Esophagus squamous epithelium (tissue), 5 donors: ENCODE data around the gene TFAP2A. TPM values are rescaled to one million over a fixed set of nuclear protein-coding genes. Genes with fewer than 3 reads are reported as not detected.

Source experiments
- DNase-seq: peaks from one replicate; lab custom pipeline; 2025; lab: John Stamatoyannopoulos, UW
- H3K27ac ChIP-seq, 4 donors: fragments of 200-600 bp; sonication (generic); one replicate each; pipeline ENCODE4 v1.5.1; 2016 to 2019; ENCODE audit warnings: mild to moderate bottlenecking in 1 of 4
- H3K27me3 ChIP-seq, 4 donors: fragments of 200-600 bp; sonication (generic); 1 replicate in 3 of 4; 2 replicates in 1 of 4; pipeline versions ENCODE4 v1.5.1 to v1.6.0; 2017 to 2021; ENCODE audit warnings: antibody characterized with exemption in 1 of 4
- H3K36me3 ChIP-seq, 3 donors: fragments of 200-600 bp; sonication (generic); one replicate each; pipeline ENCODE4 v1.5.1; 2016 to 2019
- H3K4me1 ChIP-seq, 3 donors: fragments of 200-600 bp; sonication (generic); one replicate each; pipeline ENCODE4 v1.5.1; 2017 to 2019
- H3K4me3 ChIP-seq, 4 donors: fragments of 200-600 bp; sonication (generic); 1 replicate in 3 of 4; 2 replicates in 1 of 4; pipeline ENCODE4 v1.5.1; 2016 to 2019; ENCODE audit warnings: mild to moderate bottlenecking in 2 of 4, moderate library complexity in 1 of 4
- H3K9me3 ChIP-seq, 3 donors: fragments of 200-600 bp; sonication (generic); one replicate each; pipeline ENCODE4 v1.5.1; 2016 to 2019
- CTCF ChIP-seq, 6 experiments: fragments of 450-650 bp in 4 of 6; fragments of 200-600 bp in 2 of 6; sonication (generic) in 2 of 6; IDR thresholded peaks; one replicate each; pipeline ENCODE4 v1.5.1; 2016 to 2019; ENCODE audit warnings: antibody characterized with exemption in 6 of 6, mild to moderate bottlenecking in 4 of 6, moderate library complexity in 4 of 6
- POLR2A ChIP-seq, 4 donors: fragments of 450-650 bp; IDR thresholded peaks; one replicate each; pipeline ENCODE4 v1.6.1; 2017; ENCODE audit warnings: antibody characterized with exemption in 4 of 4, mild to moderate bottlenecking in 4 of 4, moderate library complexity in 3 of 4
- WGBS, 2 donors: methylation state at CpG; one replicate each; pipeline ENCODE4 v1.1.5; 2018; 5-methylcytosine and 5-hydroxymethylcytosine counted together
- intact Hi-C: fragments of 100-400 bp; cut with DNase I; formaldehyde crosslinking; loops from one replicate; pipeline ENCODE4 v1.15.0; 2022
- total RNA-seq, 4 donors: library from RNA; depleted of rRNA; stranded (reverse); fragments of >200 nt; gene quantifications; one replicate each; pipeline ENCODE4 v1.1.0, GENCODE V29; 2016
- donor health status: DM: yes; HTN: yes; CAD: no.

The TFAP2A gene
- total RNA-seq, 4 donors from 2014 or later, result 11.6 to 39.1 (median 29.9) TPM

GRCh38 chr6:10382322-10382721 lies 32.6 kb downstream of the TFAP2A start:
- DNase-seq, result no peak
- Histone ChIP-seq H3K27me3 (peaks cover 0 to 86% (median 10%) of the 10 kb centered on the region in 4 donors), H3K36me3 (no peaks in the 10 kb centered on the region), H3K4me1 (peaks cover 0 to 39% (median 12%) of the 10 kb centered on the region in 3 donors), H3K9me3 (no peaks in the 10 kb centered on the region), H3K27ac (no peak overlapping the region), H3K4me3 (no peak overlapping the region)
- intact Hi-C loops, result no loop called here
- WGBS, 2 donors, result 57 to 78% methylated on average over 15 of the region's 15 CpGs
- TF ChIP-seq POLR2A (IDR thresholded peaks at IDR 0.05) (no peak), CTCF (IDR thresholded peaks at IDR 0.05) (no peak)

GRCh38 chr6:10381830-10382208 lies 33.1 kb downstream of the TFAP2A start:
- Histone ChIP-seq H3K4me1 (peaks cover 0 to 39% (median 12%) of the 10 kb centered on the region in 3 donors), H3K36me3 (no peaks in the 10 kb centered on the region), H3K9me3 (no peaks in the 10 kb centered on the region), H3K27me3 (peaks cover 0 to 85% (median 10%) of the 10 kb centered on the region in 4 donors), H3K27ac (no peak overlapping the region), H3K4me3 (no peak overlapping the region)
- intact Hi-C loops, result no loop called here
- DNase-seq, result no peak
- TF ChIP-seq CTCF (IDR thresholded peaks at IDR 0.05), result no peak
- TF ChIP-seq POLR2A (IDR thresholded peaks at IDR 0.05), result no peak
- 60% methylated on average over 1 of the region's 26 CpGs; no CpG with 5 or more reads in 1 of the 2 donors for WGBS, 2 donors

- Histone ChIP-seq H3K27ac (no peak overlapping the region), H3K4me1 (peaks cover 0 to 39% (median 12%) of the 10 kb centered on the region in 3 donors), H3K27me3 (peaks cover 0 to 80% (median 10%) of the 10 kb centered on the region in 4 donors), H3K9me3 (no peaks in the 10 kb centered on the region), H3K4me3 (no peak overlapping the region), H3K36me3 (no peaks in the 10 kb centered on the region)
- intact Hi-C loops, result no loop called here
- WGBS, 2 donors, result 30 to 63% methylated on average over 4 to 27 of the region's 34 CpGs
- no peak for DNase-seq
- no peak for TF ChIP-seq CTCF (IDR thresholded peaks at IDR 0.05)
- no peak for TF ChIP-seq POLR2A (IDR thresholded peaks at IDR 0.05)
Observed at GRCh38 chr6:10381133-10381829, 33.6 kb downstream of the TFAP2A start.

- intact Hi-C loops, result no loop called here
- Histone ChIP-seq H3K36me3 (no peaks in the 10 kb centered on the region), H3K9me3 (no peaks in the 10 kb centered on the region), H3K27ac (no peak overlapping the region), H3K4me1 (no peaks in the 10 kb centered on the region), H3K4me3 (no peak overlapping the region), H3K27me3 (peaks cover 0 to 22% (median 0%) of the 10 kb centered on the region in 4 donors)
- DNase-seq, result no peak
- TF ChIP-seq POLR2A (IDR thresholded peaks at IDR 0.05), result no peak
- no peak for TF ChIP-seq CTCF (IDR thresholded peaks at IDR 0.05)
- WGBS, 2 donors, result 90 to 91% methylated on average over 4 of the region's 4 CpGs
Observed at GRCh38 chr6:10375391-10375969, 39.4 kb downstream of the TFAP2A start.

- Histone ChIP-seq H3K4me3 (no peak overlapping the region), H3K27me3 (peaks cover 0 to 14% (median 0%) of the 10 kb centered on the region in 4 donors), H3K36me3 (no peaks in the 10 kb centered on the region), H3K9me3 (no peaks in the 10 kb centered on the region), H3K27ac (no peak overlapping the region), H3K4me1 (no peaks in the 10 kb centered on the region)
- TF ChIP-seq CTCF (IDR thresholded peaks at IDR 0.05), result no peak
- no peak for TF ChIP-seq POLR2A (IDR thresholded peaks at IDR 0.05)
- 42 to 50% methylated on average over 3 of the region's 3 CpGs for WGBS, 2 donors
- no peak for DNase-seq
- intact Hi-C loops, result no loop called here
Observed at GRCh38 chr6:10373642-10374359, 41.1 kb downstream of the TFAP2A start.
